GM19043 (cell line): Measurements from ENCODE around the gene CCDC91.
"Not testable (repeated sequence)": the region's sequence is repeated elsewhere in the genome, so short reads cannot be mapped to it uniquely, and the experiment has no call there.

Experiments used
- ATAC-seq: cut with Tn5 transposase; IDR thresholded peaks from one replicate; pipeline ENCODE4 v1.9.1; 2021; ENCODE audit warnings: low read depth; ENCODE audit not compliant: unreplicated experiment

The CCDC91 gene

DNA sequence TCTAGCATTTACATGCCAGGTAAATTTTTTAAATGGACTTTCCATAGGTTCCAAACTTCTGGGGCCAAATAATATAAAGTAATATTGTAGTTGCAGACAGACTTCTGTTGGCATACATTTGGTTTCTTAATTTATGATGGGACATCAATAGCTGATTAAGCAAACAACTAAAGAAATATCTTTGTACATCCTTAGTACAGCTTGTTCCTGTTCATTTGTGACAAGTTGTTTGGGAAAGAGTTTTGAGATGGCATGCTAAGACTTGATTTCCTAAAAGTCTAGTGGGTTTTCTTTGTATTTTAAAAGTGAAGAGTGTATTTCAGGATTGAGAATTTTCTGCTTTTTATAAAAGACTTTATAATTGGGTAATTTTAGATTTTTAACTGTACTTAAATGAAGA lies 41.0 kb downstream of the CCDC91 start:
- no peak for ATAC-seq

DNA sequence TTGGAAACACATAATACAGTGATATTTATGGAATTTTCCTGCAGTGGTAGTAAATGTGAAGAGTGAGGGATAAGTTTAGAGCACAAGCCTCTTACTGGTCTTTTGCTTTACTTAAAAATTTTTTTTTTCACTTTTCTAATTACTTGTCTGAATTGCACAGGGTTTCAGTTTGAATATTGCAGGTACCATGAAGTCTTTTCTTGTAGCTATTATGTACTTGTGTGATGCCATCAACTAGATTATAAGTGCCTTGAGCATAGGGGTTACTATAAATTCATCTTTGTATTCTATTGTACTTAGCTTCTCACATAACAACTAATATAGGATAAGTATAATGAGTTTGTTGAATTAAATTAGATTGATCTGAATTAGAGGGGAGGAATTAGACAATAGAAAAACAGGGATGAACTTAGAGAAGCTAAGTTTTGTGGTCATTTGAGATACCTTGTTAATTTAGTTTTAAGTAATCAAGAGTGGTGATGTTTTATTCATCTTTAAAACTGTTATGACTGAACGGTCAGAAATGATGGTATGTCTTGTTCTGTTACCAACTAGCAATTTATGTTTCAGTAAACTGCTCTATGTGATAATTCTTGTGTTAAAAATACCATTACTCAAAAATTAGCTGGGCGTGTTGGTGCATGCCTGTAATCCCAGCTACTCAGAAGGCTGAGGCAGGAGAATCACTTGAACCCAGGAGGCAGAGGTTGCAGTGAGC lies 42.1 kb downstream of the CCDC91 start:
- ATAC-seq, result no peak

DNA sequence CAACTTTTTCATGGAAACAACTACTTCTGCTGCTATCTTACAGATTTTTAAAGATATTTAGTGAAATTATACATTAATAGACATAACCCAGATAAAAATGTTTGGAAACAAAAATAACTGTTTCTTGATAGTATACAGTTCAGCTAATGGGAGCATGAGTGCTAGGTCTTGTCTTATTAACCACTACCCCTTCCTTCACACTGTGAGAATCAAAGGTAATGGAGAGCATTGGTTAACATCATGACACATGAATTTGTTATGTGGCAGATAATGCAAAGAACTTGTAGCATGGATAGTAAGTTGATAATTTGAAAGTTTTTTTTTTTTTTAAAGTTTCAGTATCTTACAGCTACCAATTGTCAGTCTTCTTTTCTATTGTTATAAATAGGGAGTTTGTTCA lies 44.2 kb downstream of the CCDC91 start:
- no peak for ATAC-seq

DNA sequence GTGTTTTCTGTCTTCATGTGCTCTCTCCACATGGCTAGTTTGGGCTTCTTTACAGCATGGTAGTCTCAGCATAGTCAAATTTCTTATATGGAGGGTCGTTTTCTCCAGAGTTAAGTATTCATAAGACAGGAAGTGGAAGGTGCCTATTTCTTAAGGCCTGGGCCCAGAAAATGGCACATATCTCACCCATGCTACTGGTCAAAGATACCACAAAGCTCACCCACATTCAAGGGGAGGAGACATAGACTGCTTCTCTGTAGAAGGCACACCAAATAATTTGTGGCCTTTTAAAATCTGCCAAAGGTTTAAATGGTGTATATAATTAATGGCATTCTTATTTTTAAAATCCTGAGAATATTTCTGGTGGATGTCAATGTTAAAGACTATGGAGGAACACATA lies 44.8 kb downstream of the CCDC91 start:
- no peak for ATAC-seq

DNA sequence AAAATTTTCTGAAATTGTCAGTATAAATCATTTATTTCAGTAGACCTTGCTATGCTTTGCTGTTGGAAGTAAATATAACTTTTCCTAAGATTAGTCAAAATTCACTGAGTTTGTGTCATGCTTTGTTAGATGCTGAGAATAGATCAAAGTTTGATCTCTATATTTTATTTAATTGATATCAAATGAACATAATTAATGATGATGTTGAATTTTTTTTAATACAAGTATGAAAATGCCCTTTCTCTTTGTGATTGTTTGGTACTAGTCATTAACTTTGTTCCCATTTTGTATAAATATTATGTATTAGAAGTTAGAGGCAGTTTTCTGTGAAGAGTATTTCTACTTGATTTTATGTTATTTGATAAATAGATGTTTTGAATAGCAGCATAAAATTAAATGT lies 45.7 kb downstream of the CCDC91 start:
- no peak for ATAC-seq

DNA sequence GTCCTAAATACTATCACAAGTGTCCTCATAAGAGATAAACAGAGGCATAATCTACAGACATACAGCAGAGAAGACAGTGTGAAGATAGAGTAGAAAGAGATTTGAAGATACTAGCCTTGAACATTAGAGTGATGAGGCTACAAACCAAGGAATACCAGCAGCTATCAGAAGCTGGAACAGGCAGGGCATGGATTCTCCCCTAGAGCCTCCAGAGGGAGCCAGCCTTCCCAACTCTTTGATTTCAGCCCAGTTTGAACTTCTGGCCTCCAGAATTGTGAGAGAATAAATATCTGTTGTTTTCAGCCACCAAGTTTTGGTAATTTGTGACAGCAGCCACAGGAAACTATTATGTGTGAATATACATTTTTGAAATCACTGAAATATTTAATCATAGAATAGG lies 47.2 kb downstream of the CCDC91 start:
- no peak for ATAC-seq

DNA sequence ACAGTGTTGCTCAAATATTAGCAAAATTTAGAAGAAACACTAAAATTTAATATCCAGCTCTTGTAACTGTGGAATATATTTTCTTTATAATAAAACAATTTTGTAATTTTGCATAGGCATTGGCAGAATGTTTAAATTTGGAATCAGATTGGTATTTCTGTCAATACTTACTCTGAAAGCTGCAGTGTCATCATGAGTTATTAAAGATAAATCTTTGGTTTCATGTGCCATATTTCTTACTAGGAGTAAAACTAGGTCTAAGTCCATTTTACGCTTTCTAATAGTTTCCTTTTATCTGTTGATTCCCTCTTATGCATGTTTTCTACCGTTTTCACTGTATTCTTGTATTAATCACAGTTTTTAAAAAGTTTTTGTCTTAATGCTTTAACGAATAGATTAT lies 49.7 kb downstream of the CCDC91 start:
- ATAC-seq, result no peak

DNA sequence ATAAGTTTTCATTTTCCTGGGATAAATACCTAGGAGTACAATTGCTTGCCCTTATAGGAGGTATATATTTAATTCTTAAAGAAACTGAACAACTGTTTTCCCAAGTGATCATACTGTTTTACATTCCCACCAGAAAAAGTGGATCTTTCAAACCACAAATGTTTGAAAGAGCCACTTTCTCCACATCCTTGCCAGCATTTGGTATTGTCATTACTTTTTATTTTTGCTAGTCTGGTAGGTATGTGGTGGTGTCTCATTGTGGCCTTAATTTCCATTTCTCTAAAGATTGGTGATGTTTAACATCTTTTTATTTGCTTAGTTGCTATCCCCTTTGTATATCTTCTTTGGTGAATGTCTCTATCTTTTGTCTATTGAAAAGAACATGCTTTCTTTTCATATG lies 50.6 kb downstream of the CCDC91 start:
- no peak for ATAC-seq

DNA sequence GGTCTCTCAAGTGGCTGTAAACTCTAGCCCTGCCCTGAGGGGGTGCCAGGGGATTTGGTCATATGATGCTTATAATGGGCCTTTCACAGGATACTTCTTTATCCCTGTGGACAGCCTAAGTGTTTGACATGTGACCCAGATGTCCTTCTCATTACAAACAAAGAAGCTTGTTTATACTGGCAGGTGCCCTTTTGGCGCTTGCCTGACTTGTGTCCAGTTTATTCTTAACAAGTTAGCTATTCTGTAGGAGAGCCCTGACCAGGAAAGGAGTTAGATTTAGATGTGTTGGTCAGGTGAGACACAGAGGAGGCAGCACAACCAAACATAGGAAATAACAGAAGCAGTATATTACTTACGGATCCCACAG lies 51.9 kb downstream of the CCDC91 start:
- no peak for ATAC-seq

DNA sequence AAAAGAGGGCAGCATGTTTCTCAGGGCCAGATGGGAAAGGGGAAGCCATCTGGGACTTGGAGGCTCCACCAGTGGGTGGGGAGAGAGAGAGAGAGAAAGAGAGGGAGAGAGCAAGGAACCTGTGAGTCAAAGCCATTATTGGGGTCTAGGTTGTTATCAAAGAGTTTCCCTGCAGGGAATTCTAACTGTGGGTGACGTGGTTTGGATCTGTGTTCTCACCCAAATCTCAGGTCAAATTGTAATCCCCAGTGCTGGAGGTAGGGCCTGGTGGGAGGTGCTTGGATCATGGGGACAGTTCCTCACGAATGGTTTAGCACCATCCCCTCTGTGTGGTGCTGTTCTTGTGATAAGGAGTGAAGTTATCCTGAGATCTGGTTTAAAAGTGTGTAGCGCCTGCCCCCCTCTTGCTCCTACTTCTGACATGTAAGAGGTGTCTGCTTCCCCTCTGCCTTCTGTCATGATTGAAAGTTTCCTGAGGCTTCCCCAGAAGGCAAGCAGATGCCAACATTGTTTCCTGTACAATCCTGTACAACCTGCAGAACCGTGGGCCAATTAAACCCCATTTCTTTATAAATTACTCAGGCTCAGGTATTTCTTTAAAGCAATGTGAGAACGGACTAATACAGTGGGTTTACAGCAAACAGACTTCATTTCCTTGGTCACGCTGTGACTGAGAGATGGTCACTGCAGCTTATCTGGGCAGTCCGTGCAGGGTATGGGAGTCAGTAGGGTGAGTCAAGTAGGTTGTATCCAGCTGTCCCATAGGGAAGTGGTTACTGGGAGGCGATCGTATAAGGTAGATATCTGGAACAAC lies 52.4 kb downstream of the CCDC91 start:
- ATAC-seq, result no peak

DNA sequence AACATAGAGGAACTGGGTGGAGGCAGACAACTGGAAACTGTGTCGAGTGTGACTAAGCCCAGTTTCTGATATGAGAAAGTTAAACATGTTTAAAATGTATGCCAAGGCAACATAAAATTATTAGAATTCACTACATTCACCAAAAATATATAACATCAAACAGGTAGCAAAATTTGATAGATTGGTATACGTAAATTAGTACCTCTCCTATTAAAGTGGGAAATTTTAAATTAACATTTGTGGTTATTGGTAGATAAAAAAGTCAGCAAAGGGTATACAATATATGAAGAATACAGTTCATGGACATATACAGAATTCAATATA lies 53.0 kb downstream of the CCDC91 start:
- no peak for ATAC-seq

DNA sequence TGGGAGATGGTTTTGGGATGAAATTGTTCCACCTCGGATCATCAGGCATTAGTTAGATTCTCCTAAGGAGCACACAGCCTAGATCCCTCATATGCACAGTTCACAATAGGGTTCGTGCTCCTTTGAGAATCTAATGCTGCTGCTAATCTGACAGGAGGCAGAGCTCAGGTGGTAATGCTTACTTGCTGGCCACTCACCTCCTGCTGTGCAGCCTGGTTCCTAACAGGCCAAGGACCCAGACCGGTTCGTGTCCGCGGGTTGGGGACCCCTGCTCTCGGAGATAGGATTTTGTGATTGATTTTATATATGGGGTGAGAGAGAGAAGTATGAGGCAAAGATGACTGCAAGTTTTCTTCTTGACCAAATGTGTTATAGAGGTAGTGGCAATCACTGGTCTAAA lies 57.5 kb downstream of the CCDC91 start:
- no peak for ATAC-seq

DNA sequence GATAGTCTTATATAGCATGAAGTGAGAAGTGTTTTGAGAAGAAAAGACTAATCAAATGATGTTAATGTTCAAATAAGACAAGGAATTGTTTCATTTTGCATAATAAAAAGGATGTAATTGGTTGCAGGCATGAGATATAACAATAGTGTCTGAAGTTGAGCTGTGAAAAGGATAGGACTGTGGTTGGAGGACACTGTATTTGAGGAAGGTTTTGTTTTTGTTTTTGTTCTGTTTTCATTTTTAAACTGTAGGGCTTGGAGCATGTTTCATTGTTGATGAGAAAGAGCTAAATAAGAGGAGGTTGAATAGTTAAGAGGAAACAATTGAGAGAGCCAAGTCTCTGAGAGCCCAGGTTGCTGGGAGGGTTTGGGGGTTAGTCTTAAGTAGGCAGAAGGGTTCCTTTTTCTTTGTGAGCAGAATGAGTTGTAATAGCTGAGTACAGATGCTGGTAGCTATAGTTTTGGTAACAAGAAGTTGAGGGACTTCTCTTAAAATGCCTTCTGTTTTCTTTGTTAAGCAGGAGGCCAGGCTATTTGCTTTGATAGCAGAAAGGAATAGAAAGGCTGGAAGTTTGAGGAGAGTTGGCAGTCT lies 58.4 kb downstream of the CCDC91 start:
- no peak for ATAC-seq

DNA sequence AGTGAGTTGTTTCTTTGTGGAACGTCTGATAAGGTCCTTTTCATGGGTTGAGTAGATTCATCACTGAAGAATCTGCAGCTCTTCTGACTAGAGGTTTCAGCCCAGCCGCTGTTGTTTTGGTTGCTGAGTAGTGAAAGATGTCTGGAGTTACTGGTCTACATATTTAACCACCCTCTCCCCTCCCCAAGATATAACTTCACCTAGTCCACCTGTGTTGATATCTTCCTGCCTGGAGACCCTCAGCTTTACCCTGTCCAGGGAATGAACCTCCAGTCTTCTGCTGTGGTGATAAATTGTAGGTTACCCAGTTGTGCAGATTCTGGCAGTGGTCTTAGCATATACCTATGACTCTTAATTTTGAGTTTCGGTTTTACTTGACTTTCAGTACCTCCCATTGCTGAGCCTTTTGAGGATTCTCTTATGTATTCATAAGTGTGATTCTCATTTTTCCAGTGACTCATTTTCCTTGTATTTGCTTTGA lies 62.9 kb downstream of the CCDC91 start:
- peak; percentile 87 for ATAC-seq

DNA sequence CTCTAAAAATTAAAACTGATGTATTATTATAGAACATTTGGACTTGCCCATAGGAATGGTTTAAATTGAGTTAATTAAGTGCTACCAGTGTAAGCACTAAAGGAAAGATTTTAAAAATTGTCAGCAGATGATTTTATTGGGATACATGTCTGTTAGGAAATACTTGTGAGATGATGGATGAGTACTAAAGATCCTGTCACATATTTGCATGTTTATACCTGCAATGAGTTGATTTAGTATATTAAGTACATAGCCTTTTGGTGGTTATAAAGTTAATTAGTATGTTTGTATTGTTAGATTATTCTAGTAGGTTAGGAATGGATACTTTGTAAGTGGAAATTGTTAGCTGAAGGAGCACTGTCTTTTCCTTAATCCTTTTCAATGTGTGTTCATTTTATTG lies 67.2 kb downstream of the CCDC91 start:
- ATAC-seq, result no peak

DNA sequence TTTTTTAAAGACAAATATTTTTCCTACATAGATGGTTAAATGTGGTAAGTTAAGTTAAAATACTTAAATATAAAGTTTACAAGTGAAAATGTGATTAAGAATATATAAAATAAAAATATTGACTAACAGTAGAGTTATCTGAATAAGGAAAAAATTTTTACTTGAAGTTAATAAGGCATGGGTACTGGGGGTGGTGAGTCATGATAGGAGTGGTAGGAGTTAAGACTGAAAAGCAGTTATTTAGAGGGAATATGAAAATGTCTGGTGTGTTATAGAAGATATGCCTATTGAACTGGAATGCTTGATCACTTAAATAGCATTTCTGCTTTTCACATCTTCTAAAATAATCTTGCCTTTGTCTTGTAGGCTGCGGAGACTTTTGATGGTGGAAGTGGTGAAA lies 68.7 kb downstream of the CCDC91 start:
- no peak for ATAC-seq

DNA sequence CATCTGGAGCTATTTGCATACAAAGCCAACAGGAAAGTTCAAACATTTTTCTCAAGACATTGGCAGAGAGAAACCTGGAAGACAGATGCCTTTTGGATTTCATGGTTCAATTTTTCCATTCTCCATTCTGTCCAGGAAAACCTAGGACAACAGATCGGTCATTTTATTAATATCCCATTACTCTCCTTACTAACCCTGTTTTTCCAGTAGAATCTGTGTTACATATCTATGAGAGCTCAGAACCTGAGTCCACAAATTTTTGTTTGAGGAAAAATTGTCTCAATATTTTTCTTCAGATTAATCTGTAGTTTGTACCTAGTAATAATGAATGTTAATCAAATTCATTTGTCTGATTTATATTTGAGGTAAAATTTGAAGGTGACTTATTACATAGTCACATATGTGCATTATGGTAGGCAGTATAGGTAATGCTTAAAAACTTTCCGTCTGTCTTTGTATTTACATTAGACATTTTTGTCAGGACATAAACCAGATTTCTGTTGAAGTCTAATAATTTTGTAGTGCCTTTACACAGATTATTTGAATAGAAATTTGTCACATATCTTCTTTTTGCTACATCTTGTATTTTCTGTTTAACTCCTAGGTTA lies 75.3 kb downstream of the CCDC91 start:
- no peak for ATAC-seq

DNA sequence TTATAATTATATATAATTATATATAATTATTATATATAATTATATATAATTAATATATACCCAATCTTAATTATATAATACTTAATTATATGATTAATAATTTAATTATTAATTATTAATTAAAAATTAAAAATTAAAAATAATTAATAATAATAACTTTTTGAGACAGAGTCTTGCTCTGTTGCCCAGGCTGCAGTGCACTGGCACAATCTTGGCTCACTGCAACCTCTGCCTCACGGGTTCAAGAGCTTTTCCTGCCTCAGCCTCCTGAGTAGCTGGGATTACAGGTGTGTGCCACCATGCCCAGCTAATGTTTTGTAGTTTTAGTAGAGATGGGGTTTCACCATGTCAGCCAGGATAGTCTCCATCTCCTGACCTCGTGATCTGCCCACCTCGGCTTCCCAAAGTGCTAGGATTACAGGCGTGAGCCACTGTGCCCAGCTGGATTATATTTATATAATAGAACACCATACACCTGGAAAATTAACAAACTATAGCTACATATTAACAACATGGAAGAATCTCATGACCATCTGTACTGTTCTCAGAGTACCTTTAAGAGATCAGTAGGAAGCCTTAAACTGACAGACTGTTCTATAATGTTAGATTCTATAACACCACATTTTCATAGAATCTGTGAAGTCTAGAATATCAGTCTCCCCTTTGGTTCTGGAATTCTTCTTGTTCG lies 77.8 kb downstream of the CCDC91 start:
- ATAC-seq, result not testable (repeated sequence)

DNA sequence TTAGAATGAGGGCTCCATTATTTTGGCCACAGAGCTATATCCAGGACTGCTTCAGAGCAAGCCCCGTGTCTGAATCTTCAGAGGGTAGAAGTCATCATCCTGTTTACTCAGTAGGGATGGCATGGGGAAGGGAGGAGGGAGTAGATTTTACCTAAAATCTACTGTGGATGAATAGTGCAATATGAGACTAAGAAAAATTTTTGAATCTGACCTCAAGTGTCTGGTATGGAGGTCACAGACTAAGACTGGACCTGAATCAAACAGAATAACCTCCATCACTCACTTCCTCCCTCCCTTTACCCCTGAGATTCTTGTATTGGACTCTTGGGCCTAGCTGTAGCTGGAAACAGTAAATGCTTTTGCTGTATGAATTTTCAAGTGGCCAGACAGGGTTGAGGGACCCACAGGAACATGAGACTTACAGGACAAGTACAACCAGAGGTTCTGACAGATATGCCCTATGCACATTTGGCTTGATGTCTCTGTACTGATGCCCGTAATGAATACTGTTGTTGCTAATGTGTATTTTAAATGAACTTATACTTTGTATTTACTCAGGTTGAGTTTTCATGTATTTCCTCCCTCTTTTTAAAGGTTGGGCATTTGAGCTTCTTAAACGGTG lies 78.5 kb downstream of the CCDC91 start:
- ATAC-seq, result no peak

DNA sequence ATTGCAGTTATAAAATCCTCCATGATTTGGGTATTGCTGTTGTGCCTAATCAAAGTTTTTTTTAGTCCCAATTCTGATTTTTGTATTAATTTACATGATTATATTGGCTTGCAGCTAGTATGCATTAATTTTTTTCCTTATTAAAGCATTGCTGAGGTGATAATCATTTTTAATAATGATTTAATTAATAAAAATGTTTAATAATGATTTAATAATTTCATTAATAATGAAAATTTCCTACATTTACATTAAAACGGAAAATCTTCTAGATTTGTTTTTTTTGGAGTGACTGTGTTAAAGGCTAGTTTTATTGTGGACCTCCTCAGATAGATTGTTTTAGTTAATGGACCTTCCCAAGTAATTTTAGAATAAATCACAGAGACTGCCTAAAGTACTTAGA lies 79.6 kb downstream of the CCDC91 start:
- no peak for ATAC-seq
